Osteoblast (primary cell): ENCODE measurements around the gene PPIE. TPM values are rescaled to one million over a fixed set of nuclear protein-coding genes. Genes with fewer than 3 reads are reported as not detected.

Experiments
- DNase-seq: peaks from one replicate; pipeline ENCODE4 v3.0.0; 2011; ENCODE audit warnings: low spot score, mixed read lengths; ENCODE audit not compliant: insufficient read length; ENCODE audit errors: missing footprints
- H2AFZ ChIP-seq: 2 replicates; pipeline ENCODE4 v1.6.0; 2011; ENCODE audit warnings: mild to moderate bottlenecking, low read length
- H3K27ac ChIP-seq: 2 replicates; pipeline ENCODE4 v1.5.1; 2011; ENCODE audit warnings: mild to moderate bottlenecking, low read depth, low read length, moderate library complexity
- H3K27me3 ChIP-seq: 2 replicates; pipeline ENCODE4 v1.6.0; 2012; ENCODE audit warnings: mild to moderate bottlenecking, control low read depth, inconsistent platforms, low read length, moderate library complexity; ENCODE audit not compliant: insufficient read depth
- H3K36me3 ChIP-seq: 2 replicates; pipeline ENCODE4 v1.5.1; 2011; ENCODE audit warnings: mild to moderate bottlenecking, low read length, control low read depth, moderate library complexity; ENCODE audit not compliant: insufficient read depth
- H3K4me1 ChIP-seq: 2 replicates; pipeline ENCODE4 v1.5.1; 2011; ENCODE audit warnings: mild to moderate bottlenecking, low read length, control low read depth, moderate library complexity; ENCODE audit not compliant: insufficient read depth
- H3K4me2 ChIP-seq: 2 replicates; pipeline ENCODE4 v1.6.0; 2011; ENCODE audit warnings: mild to moderate bottlenecking, low read length; ENCODE audit not compliant: insufficient read depth
- H3K4me3 ChIP-seq: fragments of 200-600 bp; sonication (generic); 3 replicates; pipeline ENCODE4 v1.5.1; 2012; ENCODE audit warnings: mild to moderate bottlenecking, low read length, inconsistent platforms; ENCODE audit not compliant: insufficient read depth
- H3K79me2 ChIP-seq: 2 replicates; pipeline ENCODE4 v1.6.0; 2012; ENCODE audit warnings: mild to moderate bottlenecking, low read length, control low read depth, inconsistent platforms; ENCODE audit not compliant: insufficient read depth
- H3K9me3 ChIP-seq: 2 replicates; pipeline ENCODE4 v1.5.1; 2011; ENCODE audit warnings: low read depth, low read length, control low read depth
- H4K20me1 ChIP-seq: 2 replicates; pipeline ENCODE4 v1.6.0; 2012; ENCODE audit warnings: mild to moderate bottlenecking, low read length, control low read depth; ENCODE audit not compliant: insufficient read depth
- total RNA-seq: library from RNA; depleted of rRNA; stranded (reverse); fragments of >200 nt; gene quantifications from 2 replicates; pipeline ENCODE4 v1.2.3, GENCODE V29; 2012
- TF ChIP-seq, protein P1 (sequence below): IDR thresholded peaks from 2 replicates; pipeline ENCODE4 v1.5.1; 2011; ENCODE audit warnings: mild to moderate bottlenecking, low read depth, low read length, moderate library complexity; ENCODE audit errors: extremely low read depth

The PPIE gene
- total RNA-seq, 1 donor = 26.4 TPM

GRCh38 chr1:39704757-39705156 lies 33.9 kb upstream of the PPIE start:
- Histone ChIP-seq H3K36me3 (no peaks in the 10 kb centered on the region), H2AFZ (no peak overlapping the region), H4K20me1 (no peaks in the 10 kb centered on the region), H3K27ac (no peak overlapping the region), H3K4me2 (no peak overlapping the region), H3K9me3 (no peaks in the 10 kb centered on the region), H3K27me3 (peaks cover 38% of the 10 kb centered on the region), H3K4me3 (no peak overlapping the region), H3K79me2 (no peaks in the 10 kb centered on the region), H3K4me1 (peaks cover 8% of the 10 kb centered on the region)
- DNase-seq = no peak
- TF ChIP-seq, protein P1, sequence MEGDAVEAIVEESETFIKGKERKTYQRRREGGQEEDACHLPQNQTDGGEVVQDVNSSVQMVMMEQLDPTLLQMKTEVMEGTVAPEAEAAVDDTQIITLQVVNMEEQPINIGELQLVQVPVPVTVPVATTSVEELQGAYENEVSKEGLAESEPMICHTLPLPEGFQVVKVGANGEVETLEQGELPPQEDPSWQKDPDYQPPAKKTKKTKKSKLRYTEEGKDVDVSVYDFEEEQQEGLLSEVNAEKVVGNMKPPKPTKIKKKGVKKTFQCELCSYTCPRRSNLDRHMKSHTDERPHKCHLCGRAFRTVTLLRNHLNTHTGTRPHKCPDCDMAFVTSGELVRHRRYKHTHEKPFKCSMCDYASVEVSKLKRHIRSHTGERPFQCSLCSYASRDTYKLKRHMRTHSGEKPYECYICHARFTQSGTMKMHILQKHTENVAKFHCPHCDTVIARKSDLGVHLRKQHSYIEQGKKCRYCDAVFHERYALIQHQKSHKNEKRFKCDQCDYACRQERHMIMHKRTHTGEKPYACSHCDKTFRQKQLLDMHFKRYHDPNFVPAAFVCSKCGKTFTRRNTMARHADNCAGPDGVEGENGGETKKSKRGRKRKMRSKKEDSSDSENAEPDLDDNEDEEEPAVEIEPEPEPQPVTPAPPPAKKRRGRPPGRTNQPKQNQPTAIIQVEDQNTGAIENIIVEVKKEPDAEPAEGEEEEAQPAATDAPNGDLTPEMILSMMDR = no peak

GRCh38 chr1:39707506-39707905 lies 31.2 kb upstream of the PPIE start:
- DNase-seq = no peak
- Histone ChIP-seq H3K79me2 (no peaks in the 10 kb centered on the region), H3K4me1 (no peaks in the 10 kb centered on the region), H3K4me3 (no peak overlapping the region), H3K27ac (no peak overlapping the region), H3K4me2 (no peak overlapping the region), H4K20me1 (no peaks in the 10 kb centered on the region), H3K9me3 (no peaks in the 10 kb centered on the region), H2AFZ (no peak overlapping the region), H3K36me3 (no peaks in the 10 kb centered on the region), H3K27me3 (peaks cover 26% of the 10 kb centered on the region)
- TF ChIP-seq, protein P1 = no peak

GRCh38 chr1:39711104-39711965 lies 27.3 kb upstream of the PPIE start:
- TF ChIP-seq, protein P1 = no peak
- Histone ChIP-seq H3K4me2 (no peak overlapping the region), H3K4me1 (no peaks in the 10 kb centered on the region), H3K27me3 (peaks cover 40% of the 10 kb centered on the region), H3K27ac (no peak overlapping the region), H3K79me2 (no peaks in the 10 kb centered on the region), H2AFZ (no peak overlapping the region), H3K36me3 (no peaks in the 10 kb centered on the region), H3K4me3 (no peak overlapping the region), H4K20me1 (no peaks in the 10 kb centered on the region), H3K9me3 (no peaks in the 10 kb centered on the region)
- DNase-seq = no peak

- H3K79me2 ChIP-seq = no peaks in the 10 kb centered on the region
- no peaks in the 10 kb centered on the region for H4K20me1 ChIP-seq
- TF ChIP-seq, protein P1 = no peak
- no peak overlapping the region for H3K4me2 ChIP-seq
- H3K9me3 ChIP-seq = no peaks in the 10 kb centered on the region
- H2AFZ ChIP-seq = no peak overlapping the region
- H3K27me3 ChIP-seq = peaks cover 39% of the 10 kb centered on the region
- H3K4me3 ChIP-seq = no peak overlapping the region
- no peak for DNase-seq
- H3K27ac ChIP-seq = no peak overlapping the region
- H3K36me3 ChIP-seq = no peaks in the 10 kb centered on the region
- no peaks in the 10 kb centered on the region for H3K4me1 ChIP-seq
These were observed 26.7 kb upstream of the PPIE start for GRCh38 chr1:39711966-39712340.
